ENCODE measurements around the gene SNX18.

- TF ChIP-seq CTCF (IDR thresholded peaks at IDR 0.05; ENCODE audit: insufficient read depth, low read depth, low read length) (no peak), EZH2 (IDR thresholded peaks at IDR 0.05; ENCODE audit: insufficient read depth, low read length) (no peak)
Observed at GRCh38 chr5:54492178-54492577, 25.4 kb upstream of the SNX18 start.
